ENCODE data around the gene SIK1. TPM values are rescaled to one million over a fixed set of nuclear protein-coding genes. Genes with fewer than 3 reads are reported as not detected.
"Not testable (repeated sequence)": the region's sequence is repeated elsewhere in the genome, so short reads cannot be mapped to it uniquely, and the experiment has no call there.

The SIK1 gene
- total RNA-seq, 1 donor from 2014 or later: 3.1 TPM

- H3K4me3 ChIP-seq (ENCODE audit: low read length in 3 of 3); H3K9me3 ChIP-seq (ENCODE audit: control insufficient read depth in 3 of 3, low read length in 3 of 3); H3K27ac ChIP-seq (ENCODE audit: low read depth, low read length); H3K4me1 ChIP-seq (ENCODE audit: control insufficient read depth in 3 of 3, insufficient read depth in 3 of 3, low read length in 3 of 3); H3K27me3 ChIP-seq (ENCODE audit: control insufficient read depth in 3 of 3, insufficient read depth in 3 of 3, low read length in 3 of 3); H3K36me3 ChIP-seq (ENCODE audit: control insufficient read depth in 3 of 3, insufficient read depth in 3 of 3, low read length in 3 of 3); H3K9ac ChIP-seq (ENCODE audit: low read depth in 1 of 3, low read length in 3 of 3): not testable (repeated sequence)
Observed at GRCh38 chr21:43410456-43411068, 16.4 kb downstream of the SIK1 start.

- H3K27ac ChIP-seq (ENCODE audit: low read depth, low read length); H3K9me3 ChIP-seq (ENCODE audit: control insufficient read depth in 3 of 3, low read length in 3 of 3); H3K9ac ChIP-seq (ENCODE audit: low read depth in 1 of 3, low read length in 3 of 3); H3K4me3 ChIP-seq (ENCODE audit: low read length in 3 of 3); H3K4me1 ChIP-seq (ENCODE audit: control insufficient read depth in 3 of 3, insufficient read depth in 3 of 3, low read length in 3 of 3); H3K36me3 ChIP-seq (ENCODE audit: control insufficient read depth in 3 of 3, insufficient read depth in 3 of 3, low read length in 3 of 3); H3K27me3 ChIP-seq (ENCODE audit: control insufficient read depth in 3 of 3, insufficient read depth in 3 of 3, low read length in 3 of 3): not testable (repeated sequence)
Observed at GRCh38 chr21:43407139-43407538, 19.8 kb downstream of the SIK1 start.

- not testable (repeated sequence) for H3K4me1 ChIP-seq (ENCODE audit: control insufficient read depth in 3 of 3, insufficient read depth in 3 of 3, low read length in 3 of 3); H3K27me3 ChIP-seq (ENCODE audit: control insufficient read depth in 3 of 3, insufficient read depth in 3 of 3, low read length in 3 of 3); H3K9ac ChIP-seq (ENCODE audit: low read depth in 1 of 3, low read length in 3 of 3); H3K4me3 ChIP-seq (ENCODE audit: low read length in 3 of 3); H3K36me3 ChIP-seq (ENCODE audit: control insufficient read depth in 3 of 3, insufficient read depth in 3 of 3, low read length in 3 of 3); H3K27ac ChIP-seq (ENCODE audit: low read depth, low read length); H3K9me3 ChIP-seq (ENCODE audit: control insufficient read depth in 3 of 3, low read length in 3 of 3)
Observed at GRCh38 chr21:43404450-43404849, 22.5 kb downstream of the SIK1 start.

GRCh38 chr21:43403651-43404430 lies 23.1 kb downstream of the SIK1 start:
- H3K9ac ChIP-seq (ENCODE audit: low read depth in 1 of 3, low read length in 3 of 3); H3K27ac ChIP-seq (ENCODE audit: low read depth, low read length): not testable (repeated sequence)

GRCh38 chr21:43401125-43401524 lies 25.8 kb downstream of the SIK1 start:
- not testable (repeated sequence) for H3K9me3 ChIP-seq (ENCODE audit: control insufficient read depth in 3 of 3, low read length in 3 of 3); H3K9ac ChIP-seq (ENCODE audit: low read depth in 1 of 3, low read length in 3 of 3); H3K4me1 ChIP-seq (ENCODE audit: control insufficient read depth in 3 of 3, insufficient read depth in 3 of 3, low read length in 3 of 3); H3K27ac ChIP-seq (ENCODE audit: low read depth, low read length); H3K36me3 ChIP-seq (ENCODE audit: control insufficient read depth in 3 of 3, insufficient read depth in 3 of 3, low read length in 3 of 3); H3K27me3 ChIP-seq (ENCODE audit: control insufficient read depth in 3 of 3, insufficient read depth in 3 of 3, low read length in 3 of 3); H3K4me3 ChIP-seq (ENCODE audit: low read length in 3 of 3)

More at GRCh38 chr21:43403651-43404430, 23.1 kb downstream of the SIK1 start:
- not testable (repeated sequence) for H3K9me3 ChIP-seq (ENCODE audit: control insufficient read depth in 3 of 3, low read length in 3 of 3); H3K4me3 ChIP-seq (ENCODE audit: low read length in 3 of 3); H3K27me3 ChIP-seq (ENCODE audit: control insufficient read depth in 3 of 3, insufficient read depth in 3 of 3, low read length in 3 of 3); H3K36me3 ChIP-seq (ENCODE audit: control insufficient read depth in 3 of 3, insufficient read depth in 3 of 3, low read length in 3 of 3); H3K4me1 ChIP-seq (ENCODE audit: control insufficient read depth in 3 of 3, insufficient read depth in 3 of 3, low read length in 3 of 3)

GRCh38 chr21:43399595-43400015 lies 27.3 kb downstream of the SIK1 start:
- H3K4me3 ChIP-seq (ENCODE audit: low read length in 3 of 3); H3K9ac ChIP-seq (ENCODE audit: low read depth in 1 of 3, low read length in 3 of 3); H3K27me3 ChIP-seq (ENCODE audit: control insufficient read depth in 3 of 3, insufficient read depth in 3 of 3, low read length in 3 of 3); H3K4me1 ChIP-seq (ENCODE audit: control insufficient read depth in 3 of 3, insufficient read depth in 3 of 3, low read length in 3 of 3); H3K36me3 ChIP-seq (ENCODE audit: control insufficient read depth in 3 of 3, insufficient read depth in 3 of 3, low read length in 3 of 3); H3K27ac ChIP-seq (ENCODE audit: low read depth, low read length); H3K9me3 ChIP-seq (ENCODE audit: control insufficient read depth in 3 of 3, low read length in 3 of 3): not testable (repeated sequence)

- not testable (repeated sequence) for H3K9ac ChIP-seq (ENCODE audit: low read depth in 1 of 3, low read length in 3 of 3); H3K36me3 ChIP-seq (ENCODE audit: control insufficient read depth in 3 of 3, insufficient read depth in 3 of 3, low read length in 3 of 3); H3K27ac ChIP-seq (ENCODE audit: low read depth, low read length); H3K9me3 ChIP-seq (ENCODE audit: control insufficient read depth in 3 of 3, low read length in 3 of 3); H3K27me3 ChIP-seq (ENCODE audit: control insufficient read depth in 3 of 3, insufficient read depth in 3 of 3, low read length in 3 of 3); H3K4me3 ChIP-seq (ENCODE audit: low read length in 3 of 3); H3K4me1 ChIP-seq (ENCODE audit: control insufficient read depth in 3 of 3, insufficient read depth in 3 of 3, low read length in 3 of 3)
Observed at GRCh38 chr21:43399136-43399535, 27.8 kb downstream of the SIK1 start.

- not testable (repeated sequence) for H3K9me3 ChIP-seq (ENCODE audit: control insufficient read depth in 3 of 3, low read length in 3 of 3); H3K9ac ChIP-seq (ENCODE audit: low read depth in 1 of 3, low read length in 3 of 3); H3K36me3 ChIP-seq (ENCODE audit: control insufficient read depth in 3 of 3, insufficient read depth in 3 of 3, low read length in 3 of 3); H3K27me3 ChIP-seq (ENCODE audit: control insufficient read depth in 3 of 3, insufficient read depth in 3 of 3, low read length in 3 of 3); H3K4me1 ChIP-seq (ENCODE audit: control insufficient read depth in 3 of 3, insufficient read depth in 3 of 3, low read length in 3 of 3); H3K27ac ChIP-seq (ENCODE audit: low read depth, low read length); H3K4me3 ChIP-seq (ENCODE audit: low read length in 3 of 3)
Observed at GRCh38 chr21:43398533-43398932, 28.4 kb downstream of the SIK1 start.

- H3K9me3 ChIP-seq (ENCODE audit: control insufficient read depth in 3 of 3, low read length in 3 of 3); H3K9ac ChIP-seq (ENCODE audit: low read depth in 1 of 3, low read length in 3 of 3); H3K27ac ChIP-seq (ENCODE audit: low read depth, low read length); H3K27me3 ChIP-seq (ENCODE audit: control insufficient read depth in 3 of 3, insufficient read depth in 3 of 3, low read length in 3 of 3); H3K4me3 ChIP-seq (ENCODE audit: low read length in 3 of 3); H3K4me1 ChIP-seq (ENCODE audit: control insufficient read depth in 3 of 3, insufficient read depth in 3 of 3, low read length in 3 of 3); H3K36me3 ChIP-seq (ENCODE audit: control insufficient read depth in 3 of 3, insufficient read depth in 3 of 3, low read length in 3 of 3): not testable (repeated sequence)
Observed at GRCh38 chr21:43398000-43398399, 28.9 kb downstream of the SIK1 start.

- H3K9me3 ChIP-seq (ENCODE audit: control insufficient read depth in 3 of 3, low read length in 3 of 3); H3K4me3 ChIP-seq (ENCODE audit: low read length in 3 of 3); H3K4me1 ChIP-seq (ENCODE audit: control insufficient read depth in 3 of 3, insufficient read depth in 3 of 3, low read length in 3 of 3); H3K36me3 ChIP-seq (ENCODE audit: control insufficient read depth in 3 of 3, insufficient read depth in 3 of 3, low read length in 3 of 3); H3K27me3 ChIP-seq (ENCODE audit: control insufficient read depth in 3 of 3, insufficient read depth in 3 of 3, low read length in 3 of 3); H3K27ac ChIP-seq (ENCODE audit: low read depth, low read length); H3K9ac ChIP-seq (ENCODE audit: low read depth in 1 of 3, low read length in 3 of 3): not testable (repeated sequence)
Observed at GRCh38 chr21:43397439-43397808, 29.5 kb downstream of the SIK1 start.

All from skeletal muscle tissue (tissue), 4 donors.